HFF-Myc (cell line): ENCODE data around the gene PSG7.
"Not testable (repeated sequence)": the region's sequence is repeated elsewhere in the genome, so short reads cannot be mapped to it uniquely, and the experiment has no call there.

Experiments
- DNase-seq: peaks from one replicate; pipeline ENCODE4 v3.0.0-alpha.2; 2011; ENCODE audit warnings: low read depth; ENCODE audit errors: extremely low read depth
- H3K4me3 ChIP-seq: replicated peaks from 2 replicates; pipeline ENCODE4 v1.5.1; 2011; ENCODE audit warnings: low read depth, mild to moderate bottlenecking, control low read depth, low read length
- TF ChIP-seq, protein P1 (sequence below): IDR thresholded peaks from 2 replicates; pipeline ENCODE4 v1.5.1; 2012; ENCODE audit warnings: mild to moderate bottlenecking, low read depth, low read length, control low read depth; ENCODE audit errors: missing control alignments

PSG7 gene

DNA sequence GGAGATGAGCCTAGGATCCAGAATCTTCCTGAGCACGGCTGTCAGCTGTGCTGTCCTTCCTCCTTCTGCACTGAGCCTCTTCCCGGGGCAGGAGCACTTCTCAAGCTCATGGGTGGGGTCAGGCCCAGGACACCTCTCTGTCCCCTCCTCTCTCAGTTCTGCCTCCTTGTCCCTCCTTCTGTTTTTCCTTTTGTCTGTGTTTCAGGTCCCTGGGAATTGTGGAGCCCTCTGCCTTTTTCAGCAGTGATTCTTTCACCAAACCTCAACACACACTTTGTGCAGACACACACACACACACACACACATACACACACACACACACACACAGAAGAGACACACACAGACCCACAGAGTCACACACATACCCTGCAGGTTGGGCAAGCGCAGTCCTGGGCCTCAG is at the start of gene PSG7:
Gene PSG7, minus strand, starts transcription at position 101 of the 400 bp plus-strand sequence. CDS start 131 bp downstream, outside the sequence.
- not testable (repeated sequence) for DNase-seq

GRCh38 chr19:42985588-42985987 is 48.6 kb upstream of the PSG7 start:
- TF ChIP-seq, protein P1, sequence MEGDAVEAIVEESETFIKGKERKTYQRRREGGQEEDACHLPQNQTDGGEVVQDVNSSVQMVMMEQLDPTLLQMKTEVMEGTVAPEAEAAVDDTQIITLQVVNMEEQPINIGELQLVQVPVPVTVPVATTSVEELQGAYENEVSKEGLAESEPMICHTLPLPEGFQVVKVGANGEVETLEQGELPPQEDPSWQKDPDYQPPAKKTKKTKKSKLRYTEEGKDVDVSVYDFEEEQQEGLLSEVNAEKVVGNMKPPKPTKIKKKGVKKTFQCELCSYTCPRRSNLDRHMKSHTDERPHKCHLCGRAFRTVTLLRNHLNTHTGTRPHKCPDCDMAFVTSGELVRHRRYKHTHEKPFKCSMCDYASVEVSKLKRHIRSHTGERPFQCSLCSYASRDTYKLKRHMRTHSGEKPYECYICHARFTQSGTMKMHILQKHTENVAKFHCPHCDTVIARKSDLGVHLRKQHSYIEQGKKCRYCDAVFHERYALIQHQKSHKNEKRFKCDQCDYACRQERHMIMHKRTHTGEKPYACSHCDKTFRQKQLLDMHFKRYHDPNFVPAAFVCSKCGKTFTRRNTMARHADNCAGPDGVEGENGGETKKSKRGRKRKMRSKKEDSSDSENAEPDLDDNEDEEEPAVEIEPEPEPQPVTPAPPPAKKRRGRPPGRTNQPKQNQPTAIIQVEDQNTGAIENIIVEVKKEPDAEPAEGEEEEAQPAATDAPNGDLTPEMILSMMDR = no peak
- H3K4me3 ChIP-seq = no peak overlapping the region
- no peak for DNase-seq

More for the DNA sequence above, at the start of gene PSG7:
- not testable (repeated sequence) for H3K4me3 ChIP-seq

DNA sequence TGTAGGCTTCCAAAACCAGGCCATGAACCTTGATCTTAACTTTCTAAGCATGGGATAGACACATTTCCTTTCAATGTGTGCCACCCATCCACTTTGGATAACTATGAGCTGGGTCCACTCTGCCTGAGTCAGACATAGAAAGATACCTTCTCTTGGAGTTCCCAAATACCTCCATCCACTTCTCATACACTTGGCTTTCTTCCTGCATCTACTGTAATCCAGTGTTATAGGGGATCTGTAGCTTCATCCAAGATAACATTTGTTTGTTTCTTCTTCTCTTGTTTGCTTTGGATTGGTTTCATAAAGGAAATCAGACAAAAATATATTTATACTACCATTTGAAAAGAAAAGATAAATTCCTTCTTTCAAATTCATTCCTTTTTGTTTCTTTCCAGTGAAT is 45.1 kb upstream of the PSG7 start:
- H3K4me3 ChIP-seq, DNase-seq: not testable (repeated sequence)

DNA sequence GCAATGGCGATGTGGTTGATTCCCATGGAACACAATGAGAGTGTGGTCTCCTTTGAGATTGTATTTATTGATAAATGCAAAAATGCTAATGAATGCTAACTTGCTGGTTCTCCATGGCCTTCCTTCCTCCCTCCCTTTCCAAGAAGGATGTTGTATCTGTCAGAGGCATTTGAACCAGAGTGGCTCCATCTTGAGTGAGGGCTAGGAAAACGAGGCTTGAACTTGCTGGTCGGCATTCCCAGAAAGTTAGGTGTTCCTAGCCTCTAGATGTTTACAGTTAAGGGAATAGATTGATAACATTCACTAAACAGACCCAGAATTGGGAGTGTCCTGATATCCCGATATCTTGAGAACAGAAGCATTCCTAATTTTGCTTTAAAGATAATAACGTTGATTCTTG is 34.4 kb upstream of the PSG7 start:
- DNase-seq, H3K4me3 ChIP-seq: not testable (repeated sequence)

- TF ChIP-seq, protein P1 = no peak
- DNase-seq = no peak
These were observed 28.2 kb upstream of the PSG7 start for GRCh38 chr19:42965176-42965575.

GRCh38 chr19:42961119-42961518 is 24.1 kb upstream of the PSG7 start:
- no peak overlapping the region for H3K4me3 ChIP-seq
- TF ChIP-seq, protein P1 = no peak
- no peak for DNase-seq

More at GRCh38 chr19:42965176-42965575, 28.2 kb upstream of the PSG7 start:
- no peak overlapping the region for H3K4me3 ChIP-seq

DNA sequence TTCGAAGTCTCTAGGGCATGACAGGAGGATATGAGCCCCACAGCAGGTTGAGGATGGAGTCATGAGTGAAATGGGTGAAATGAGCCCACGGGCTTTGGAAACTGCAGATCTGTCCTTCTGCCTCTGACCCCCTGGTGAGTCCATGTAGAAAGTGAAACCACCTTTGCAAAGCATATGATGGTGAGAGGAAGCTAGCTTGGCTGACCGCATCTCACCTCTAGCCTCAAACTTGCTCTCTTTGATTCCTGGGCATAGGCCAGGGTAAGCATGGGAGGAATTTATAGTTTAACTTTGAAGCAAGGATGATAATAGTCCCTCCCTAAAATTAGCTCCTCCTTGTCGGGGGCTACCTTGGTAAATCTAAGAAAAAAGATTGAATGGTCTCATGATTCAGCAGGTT is 15.1 kb upstream of the PSG7 start:
- not testable (repeated sequence) for H3K4me3 ChIP-seq

GRCh38 chr19:42951476-42951875 is 14.5 kb upstream of the PSG7 start:
- H3K4me3 ChIP-seq, DNase-seq: not testable (repeated sequence)

More for the DNA sequence above, 15.1 kb upstream of the PSG7 start:
- DNase-seq = not testable (repeated sequence)

DNA sequence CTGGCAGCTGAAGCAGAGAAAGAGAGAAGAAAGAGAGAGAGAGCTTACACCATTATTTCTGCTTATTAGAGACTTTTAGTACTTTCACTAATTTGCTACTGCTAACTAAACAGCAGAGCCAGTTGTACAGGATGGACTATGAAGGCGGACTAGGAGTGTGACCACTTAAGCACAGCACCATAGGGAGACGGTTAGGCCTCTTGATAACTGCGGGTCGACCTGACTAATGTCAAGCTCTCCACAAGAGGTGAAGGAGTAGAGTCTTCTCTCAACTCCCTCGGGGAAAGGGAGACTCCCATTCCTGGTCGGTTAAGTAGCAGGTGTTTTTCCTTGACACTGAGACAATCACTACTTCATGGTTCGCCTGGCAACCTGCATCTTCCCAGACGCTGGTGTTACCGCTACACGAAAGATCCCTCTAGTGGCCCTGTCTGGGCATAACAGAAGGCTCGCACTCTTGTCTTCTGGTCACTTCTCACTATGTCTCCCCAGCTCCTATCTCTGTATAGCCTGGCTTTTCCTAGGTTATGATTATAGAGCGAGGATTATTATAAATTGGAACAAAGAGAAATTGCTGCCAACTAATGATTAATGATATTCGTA is 5.3 kb upstream of the PSG7 start:
- DNase-seq = no peak
- no peak overlapping the region for H3K4me3 ChIP-seq
- TF ChIP-seq, protein P1 = peak; percentile 46

GRCh38 chr19:42934726-42935125 is 2.3 kb downstream of the PSG7 start:
- not testable (repeated sequence) for H3K4me3 ChIP-seq, DNase-seq

- not testable (repeated sequence) for H3K4me3 ChIP-seq, DNase-seq
These were observed 2.8 kb downstream of the PSG7 start for GRCh38 chr19:42934183-42934582.

- H3K4me3 ChIP-seq, DNase-seq: not testable (repeated sequence)
These were observed 3.6 kb downstream of the PSG7 start for GRCh38 chr19:42933412-42933811.

GRCh38 chr19:42932485-42933101 is 4.4 kb downstream of the PSG7 start:
- peak; percentile 66 for DNase-seq
- not testable (repeated sequence) for H3K4me3 ChIP-seq
